Endothelial cell of umbilical vein (primary cell): ENCODE results near the gene TEKT5. TPM values are rescaled to one million over a fixed set of nuclear protein-coding genes. Genes with fewer than 3 reads are reported as not detected.

Experiments
- BruUV-seq: library from RNA; stranded (reverse); fragments of 400-500 nt; replicated peaks from 2 replicates; lab custom pipeline; 2021; lab: Mats Ljungman, UMichigan
- CTCF ChIA-PET: fragments of 300-600, 350-600 bp; sonication (Branson Sonifier 250); formaldehyde crosslinking; loops from one replicate; lab custom pipeline; 2021; ENCODE audit warnings: antibody characterized with exemption, inconsistent platforms; lab: Charles Lee
- POLR2A ChIA-PET: fragments of 300-600, 350-600 bp; sonication (Branson Sonifier 250); formaldehyde crosslinking; loops from one replicate; lab custom pipeline; 2021; ENCODE audit warnings: antibody characterized with exemption, inconsistent platforms; lab: Charles Lee
- DNase-seq: peaks from one replicate; pipeline ENCODE4 v3.0.0-alpha.2; 2011; ENCODE audit warnings: low read depth, low spot score
- FAIRE-seq: peaks from 2 replicates; lab custom pipeline; 2011; peaks lifted over from hg19 to GRCh38; lab: Jason Lieb, UNC
- H2AFZ ChIP-seq: 2 replicates; pipeline ENCODE4 v1.6.0; 2012; ENCODE audit warnings: low read depth, low read length, control low read depth, inconsistent platforms
- H3K27ac ChIP-seq: 2 replicates; pipeline ENCODE4 v1.5.1; 2011; ENCODE audit warnings: low read depth, mild to moderate bottlenecking, control low read depth, low read length, moderate library complexity; ENCODE audit not compliant: insufficient read depth
- H3K27me3 ChIP-seq, 2 experiments: 2 replicates each; pipeline versions ENCODE4 v1.6.0 to v1.6.1; 2011; ENCODE audit warnings: low read length in 2 of 2, mixed read lengths in 1 of 2; ENCODE audit not compliant: control insufficient read depth in 2 of 2, insufficient read depth in 2 of 2
- H3K36me3 ChIP-seq, 2 experiments: 2 replicates in 1 of 2; 3 replicates in 1 of 2; pipeline ENCODE4 v1.5.1; 2011; ENCODE audit warnings: low read length in 2 of 2, mild to moderate bottlenecking in 1 of 2, moderate library complexity in 1 of 2; ENCODE audit not compliant: control insufficient read depth in 2 of 2, insufficient read depth in 2 of 2; ENCODE audit errors: extremely low read depth in 1 of 2
- H3K4me1 ChIP-seq: 3 replicates; pipeline ENCODE4 v1.5.1; 2011; ENCODE audit warnings: mild to moderate bottlenecking, low read length; ENCODE audit not compliant: control insufficient read depth, insufficient read depth; ENCODE audit errors: extremely low read depth
- H3K4me2 ChIP-seq: 2 replicates; pipeline ENCODE4 v1.6.1; 2011; ENCODE audit warnings: low read length, control low read depth, mixed read lengths; ENCODE audit not compliant: insufficient read depth
- H3K4me3 ChIP-seq, 3 experiments: fragments of 200-600 bp in 1 of 3; sonication (generic), shearing (Covaris generic) in 1 of 3; replicated peaks in 1 of 3; 2 replicates each; pipeline ENCODE4 v1.5.1; 2011 to 2016; ENCODE audit warnings: control low read depth in 3 of 3, low read length in 3 of 3, mild to moderate bottlenecking in 2 of 3, inconsistent platforms in 1 of 3, low read depth in 1 of 3, moderate library complexity in 1 of 3; ENCODE audit not compliant: insufficient read depth in 1 of 3
- H3K79me2 ChIP-seq: 2 replicates; pipeline ENCODE4 v1.6.0; 2012; ENCODE audit warnings: low read length, inconsistent platforms; ENCODE audit not compliant: control insufficient read depth, insufficient read depth
- H3K9ac ChIP-seq: replicated peaks from 2 replicates; pipeline ENCODE3; 2011; ENCODE audit warnings: low read length, control low read depth; ENCODE audit not compliant: insufficient read depth; ENCODE audit errors: extremely low read depth
- H3K9me1 ChIP-seq: replicated peaks from 3 replicates; pipeline ENCODE4 v1.6.0; 2011; ENCODE audit warnings: mild to moderate bottlenecking, low read length; ENCODE audit not compliant: control insufficient read depth, insufficient read depth; ENCODE audit errors: extremely low read depth
- H3K9me3 ChIP-seq: replicated peaks from 2 replicates; pipeline ENCODE4 v1.5.1; 2012; ENCODE audit warnings: low read length, inconsistent platforms; ENCODE audit not compliant: control insufficient read depth, insufficient read depth
- H4K20me1 ChIP-seq: replicated peaks from 2 replicates; pipeline ENCODE3; 2011; ENCODE audit warnings: mild to moderate bottlenecking, low read length; ENCODE audit not compliant: control insufficient read depth, insufficient read depth; ENCODE audit errors: extremely low read depth
- CTCF ChIP-seq, 2 donors: IDR thresholded peaks; 1 replicate in 1 of 2; 2 replicates in 1 of 2; pipeline ENCODE4 v1.5.1; 2011; ENCODE audit warnings: low read length in 2 of 2, mild to moderate bottlenecking in 2 of 2, moderate library complexity in 2 of 2, control low read depth in 1 of 2, inconsistent platforms in 1 of 2, low read depth in 1 of 2; ENCODE audit not compliant: insufficient read depth in 1 of 2; ENCODE audit errors: extremely low read depth in 1 of 2
- EZH2 ChIP-seq: IDR thresholded peaks from 2 replicates; pipeline ENCODE4 v1.6.1; 2012; ENCODE audit warnings: borderline replicate concordance, low read depth, mild to moderate bottlenecking, moderate library complexity, low read length, inconsistent platforms; ENCODE audit not compliant: severe bottlenecking
- FOS ChIP-seq: IDR thresholded peaks from 2 replicates; pipeline ENCODE4 v1.6.1; 2011; ENCODE audit warnings: mild to moderate bottlenecking, low read length, moderate library complexity, borderline replicate concordance; ENCODE audit not compliant: insufficient read depth
- GATA2 ChIP-seq: IDR thresholded peaks from 2 replicates; pipeline ENCODE4 v1.7.0; 2011; ENCODE audit warnings: low read depth, mild to moderate bottlenecking, moderate library complexity, mixed read lengths, low read length; ENCODE audit not compliant: insufficient read length, insufficient read depth
- JUN ChIP-seq: IDR thresholded peaks from 2 replicates; pipeline ENCODE4 v1.6.1; 2011; ENCODE audit warnings: borderline replicate concordance, low read depth; ENCODE audit not compliant: insufficient read length, insufficient read depth
- MAX ChIP-seq: IDR thresholded peaks from 2 replicates; pipeline ENCODE4 v1.6.1; 2011; ENCODE audit not compliant: insufficient read depth, insufficient read length
- MYC ChIP-seq: IDR thresholded peaks from one replicate; pipeline ENCODE4 v1.6.1; 2011; ENCODE audit warnings: mild to moderate bottlenecking, low read depth, low read length
- POLR2A ChIP-seq: IDR thresholded peaks from 2 replicates; pipeline ENCODE4 v1.6.1; 2012; ENCODE audit warnings: low read depth, mild to moderate bottlenecking, control low read depth, low read length
- POLR2AphosphoS5 ChIP-seq: IDR thresholded peaks from 2 replicates; pipeline ENCODE4 v1.6.1; 2012; ENCODE audit warnings: low read depth, mild to moderate bottlenecking, control low read depth, low read length, moderate library complexity; ENCODE audit not compliant: insufficient read depth
- dilution Hi-C: fragments of 300-500 bp; cut with MboI; formaldehyde crosslinking; loops from one replicate; pipeline ENCODE4 v1.15.0; 2019; ENCODE audit warnings: low sequenced_read_pairs; ENCODE audit not compliant: extremely low pct_ligation_motif_present
- intact Hi-C: fragments of 100-400 bp; cut with micrococcal nuclease; formaldehyde crosslinking; loops from one replicate; pipeline ENCODE4 v1.10.0; 2022
- polyA plus RNA-seq, 4 experiments: library from polyadenylated mRNA; depleted of rRNA in 3 of 4; stranded (reverse) in 3 of 4; unstranded in 1 of 4; fragments of >200 nt; gene quantifications; 2 replicates each; pipeline versions ENCODE4 v1.2.1 to v1.2.3, GENCODE V29; 2011 to 2012; ENCODE audit warnings: missing spikeins in 1 of 4
- total RNA-seq: library from RNA; stranded (reverse); gene quantifications from 2 replicates; pipeline ENCODE4 v1.2.3, GENCODE V29; 2021

The TEKT5 gene
- total and polyA plus RNA-seq, 2 donors (not counting 3 experiments of a cell fraction or from before 2014, with no cell fraction given): not detected

- H3K4me3 ChIP-seq: no peak overlapping the region
- no peaks in the 10 kb centered on the region for H3K79me2 ChIP-seq
- no peak overlapping the region for H3K27ac ChIP-seq
- no peak for FAIRE-seq
- H3K36me3 ChIP-seq: no peaks in the 10 kb centered on the region
- dilution Hi-C loops (no loop called here), intact Hi-C loops (no loop called here)
- DNase-seq: no peak
- POLR2A ChIA-PET: no interaction called here
- H2AFZ ChIP-seq: no peak overlapping the region
- TF ChIP-seq POLR2A: no peak
- TF ChIP-seq POLR2AphosphoS5: no peak
- no peak for TF ChIP-seq CTCF (IDR thresholded peaks at IDR 0.05; ENCODE audit: extremely low read depth in 1 of 2, insufficient read depth in 1 of 2, low read depth in 1 of 2, low read length in 2 of 2)
- TF ChIP-seq MAX: no peak
- TF ChIP-seq MYC: no peak
- no peaks in the 10 kb centered on the region for H3K9me1 ChIP-seq
- H3K4me2 ChIP-seq: no peak overlapping the region
- H3K9me3 ChIP-seq: no peaks in the 10 kb centered on the region
- CTCF ChIA-PET: no interaction called here
- H3K27me3 ChIP-seq: no peaks in the 10 kb centered on the region
- no peaks in the 10 kb centered on the region for H4K20me1 ChIP-seq
- no peak overlapping the region for H3K9ac ChIP-seq
- no TSS peak for BruUV-seq
- no peaks in the 10 kb centered on the region for H3K4me1 ChIP-seq
These were observed 19.5 kb downstream of the TEKT5 start for GRCh38 chr16:10675216-10675615.

GRCh38 chr16:10671729-10672128 lies 23.0 kb downstream of the TEKT5 start:
- ChIA-PET POLR2A (no interaction called here), CTCF (no interaction called here)
- no peaks in the 10 kb centered on the region for H3K27me3 ChIP-seq
- FAIRE-seq: no peak
- no peak overlapping the region for H3K27ac ChIP-seq
- no peak overlapping the region for H3K9ac ChIP-seq
- H2AFZ ChIP-seq: no peak overlapping the region
- no peaks in the 10 kb centered on the region for H3K9me3 ChIP-seq
- DNase-seq: no peak
- H3K4me2 ChIP-seq: no peak overlapping the region
- H3K4me1 ChIP-seq: no peaks in the 10 kb centered on the region
- H3K36me3 ChIP-seq: no peaks in the 10 kb centered on the region
- H4K20me1 ChIP-seq: no peaks in the 10 kb centered on the region
- TF ChIP-seq EZH2 (no peak), MAX (no peak), CTCF (IDR thresholded peaks at IDR 0.05; ENCODE audit: extremely low read depth in 1 of 2, insufficient read depth in 1 of 2, low read depth in 1 of 2, low read length in 2 of 2) (no peak), GATA2 (no peak), POLR2A (no peak), MYC (no peak), JUN (no peak), POLR2AphosphoS5 (no peak), FOS (no peak)
- dilution Hi-C loops (no loop called here), intact Hi-C loops (no loop called here)
- BruUV-seq: no TSS peak
- no peaks in the 10 kb centered on the region for H3K79me2 ChIP-seq
- no peaks in the 10 kb centered on the region for H3K9me1 ChIP-seq
- no peak overlapping the region for H3K4me3 ChIP-seq
